ENCODE measurements around the gene FOXP1.

- TF ChIP-seq POLR2AphosphoS5 (IDR thresholded peaks at IDR 0.05; ENCODE audit: low read depth, low read length), result no peak
- TF ChIP-seq REST (IDR thresholded peaks at IDR 0.05; ENCODE audit: insufficient read depth in 1 of 2, low read depth in 2 of 2, low read length in 2 of 2), result no peak
- no peak for TF ChIP-seq TAF1 (IDR thresholded peaks at IDR 0.05; ENCODE audit: borderline replicate concordance, insufficient read depth, low read length)
- no peak for TF ChIP-seq FOXP2 (optimal IDR thresholded peaks at IDR 0.05; ENCODE audit: borderline replicate concordance, extremely low read depth, extremely low read length, insufficient read depth)
- TF ChIP-seq SIN3A (IDR thresholded peaks at IDR 0.05; ENCODE audit: borderline replicate concordance, insufficient read depth, low read length), result no peak
Measured at GRCh38 chr3:71400986-71401451, 182.5 kb downstream of the FOXP1 start.
